ENCODE measurements around the gene RAD21L1.

Gene RAD21L1

DNA sequence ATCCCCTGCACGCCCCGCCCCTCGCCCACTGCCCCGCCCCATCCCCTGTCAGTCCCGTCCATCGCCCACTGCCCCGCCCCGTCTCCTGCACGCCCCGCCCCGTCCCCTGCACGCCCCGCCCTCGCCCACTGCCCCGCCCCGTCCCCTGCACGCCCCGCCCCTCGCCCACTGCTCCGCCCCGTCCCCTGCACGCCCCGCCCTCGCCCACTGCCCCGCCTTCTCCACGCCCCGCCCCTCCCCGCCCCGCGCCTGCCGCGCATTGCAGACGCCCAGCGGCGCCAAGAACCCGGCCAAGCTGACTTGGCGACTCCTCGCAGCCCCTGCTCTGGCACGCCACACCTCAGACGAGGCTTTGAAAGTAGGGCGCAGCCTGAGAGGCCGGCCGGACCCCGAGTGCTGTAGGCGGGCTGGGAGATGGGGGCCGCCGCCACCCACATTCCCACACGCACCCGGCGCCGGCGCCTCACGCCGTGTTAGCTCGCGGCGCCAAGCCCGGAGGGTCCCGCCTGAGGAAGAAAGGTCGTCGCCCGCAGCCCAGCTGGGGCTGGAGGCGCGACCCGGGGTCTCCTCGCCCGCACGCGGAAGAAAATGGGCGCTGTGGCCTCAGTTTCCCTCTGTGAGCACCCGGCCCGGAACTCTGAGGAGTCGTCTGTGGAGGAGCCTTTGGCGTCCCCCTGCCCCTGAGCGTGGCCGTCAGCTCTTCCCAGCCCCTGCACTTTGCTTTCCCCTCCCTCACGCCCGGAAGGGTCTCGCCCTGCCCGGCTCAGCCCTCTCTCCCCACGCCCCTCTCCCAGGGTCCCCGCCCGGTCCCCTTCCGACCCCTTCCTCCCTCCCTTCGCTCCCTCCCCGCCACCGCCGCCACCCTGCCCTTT, at the start of gene RAD21L1:
RAD21L1 (plus strand) TSS at position 262 of the 872 bp plus-strand sequence. CDS start 2,410 bp downstream, outside the sequence.
- no peaks in the 10 kb centered on the region for H3K9me3 ChIP-seq (ENCODE audit: control insufficient read depth, insufficient read depth, low read length)
- peak within 1 kb of the TSS; percentile 93 for H3K9ac ChIP-seq (ENCODE audit: low read depth, low read length)
- no peaks in the 10 kb centered on the region for H3K36me3 ChIP-seq (ENCODE audit: insufficient read depth, low read length)
- no peaks in the 10 kb centered on the region; the same call in 1 of the 2 replicates for H3K4me1 ChIP-seq (ENCODE audit: insufficient read depth, low read length)

DNA sequence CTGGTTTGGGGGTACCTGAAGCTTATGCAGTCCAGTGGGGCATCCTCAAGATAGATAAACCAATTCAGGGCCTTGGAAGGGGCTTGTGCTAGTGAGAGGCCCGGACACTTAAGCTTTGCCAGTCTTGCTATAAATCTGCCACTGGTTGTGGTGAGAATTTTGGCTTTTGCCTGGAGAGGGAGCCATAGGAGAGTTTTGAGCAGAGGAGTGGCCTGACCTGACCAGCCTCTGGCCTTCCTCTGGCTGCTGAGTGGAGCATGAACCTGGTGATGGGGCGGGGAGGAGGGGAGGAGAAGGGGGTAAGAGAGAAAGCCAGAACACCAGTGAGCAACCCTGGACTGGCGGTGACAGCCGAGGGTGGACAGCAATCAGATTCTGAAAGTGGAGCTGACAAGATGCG, 48.2 kb upstream of the RAD21L1 start:
- no peaks in the 10 kb centered on the region for H3K9me3 ChIP-seq (ENCODE audit: control insufficient read depth, insufficient read depth, low read length)
- H3K9ac ChIP-seq (ENCODE audit: low read depth, low read length) = no peak overlapping the region
- H3K36me3 ChIP-seq (ENCODE audit: insufficient read depth, low read length) = no peaks in the 10 kb centered on the region
- peaks cover 12% of the 10 kb centered on the region; the same call in 1 of the 2 replicates for H3K4me1 ChIP-seq (ENCODE audit: insufficient read depth, low read length)

DNA sequence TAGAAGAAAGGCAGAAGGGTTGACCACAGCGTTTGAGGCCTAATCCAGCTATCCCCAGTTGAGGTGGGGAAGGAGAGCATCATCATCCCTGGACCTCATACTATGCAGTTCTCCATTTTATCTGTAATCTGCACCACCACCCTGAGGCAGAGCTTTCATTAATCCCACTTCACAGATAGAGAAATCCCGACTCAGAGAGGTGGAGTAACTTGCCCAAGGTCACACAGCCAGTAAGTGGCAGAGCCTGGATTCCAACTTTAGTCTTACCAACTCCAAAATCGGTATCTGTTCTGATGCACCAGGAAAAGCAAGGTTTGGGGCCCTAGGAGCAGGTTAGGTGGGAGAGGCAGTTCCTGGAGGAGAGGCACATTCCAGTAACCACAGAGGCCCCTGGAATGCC, 47.7 kb upstream of the RAD21L1 start:
- H3K9ac ChIP-seq (ENCODE audit: low read depth, low read length) = no peak overlapping the region
- H3K36me3 ChIP-seq (ENCODE audit: insufficient read depth, low read length) = no peaks in the 10 kb centered on the region
- H3K4me1 ChIP-seq (ENCODE audit: insufficient read depth, low read length) = peaks cover 12% of the 10 kb centered on the region; the same call in 1 of the 2 replicates
- H3K9me3 ChIP-seq (ENCODE audit: control insufficient read depth, insufficient read depth, low read length) = no peaks in the 10 kb centered on the region

DNA sequence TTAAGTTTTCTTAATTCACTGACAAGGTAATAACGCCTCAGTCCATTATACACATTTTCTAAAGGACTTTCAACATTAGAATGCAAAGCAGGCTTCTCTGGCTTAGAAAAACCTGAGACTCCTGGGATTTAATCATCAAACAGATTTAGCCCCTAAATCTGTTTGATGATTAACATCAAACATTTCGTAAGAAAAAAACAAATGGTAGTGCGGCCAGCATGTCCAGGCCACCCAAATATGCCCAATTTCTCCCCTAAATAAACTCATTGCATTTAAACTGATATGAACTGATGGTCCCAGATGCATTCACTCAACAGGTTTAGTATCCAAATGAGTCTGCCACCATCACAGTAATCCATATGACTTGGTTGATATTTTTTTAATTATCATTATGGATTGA, 47.2 kb upstream of the RAD21L1 start:
- H3K4me1 ChIP-seq (ENCODE audit: insufficient read depth, low read length) = peaks cover 12% of the 10 kb centered on the region; the same call in 1 of the 2 replicates
- H3K36me3 ChIP-seq (ENCODE audit: insufficient read depth, low read length) = no peaks in the 10 kb centered on the region
- H3K9ac ChIP-seq (ENCODE audit: low read depth, low read length) = no peak overlapping the region
- H3K9me3 ChIP-seq (ENCODE audit: control insufficient read depth, insufficient read depth, low read length) = no peaks in the 10 kb centered on the region

GRCh38 chr20:1180949-1181348, 44.9 kb upstream of the RAD21L1 start:
- no peak overlapping the region for H3K9ac ChIP-seq (ENCODE audit: low read depth, low read length)
- H3K4me1 ChIP-seq (ENCODE audit: insufficient read depth, low read length) = peaks cover 14% of the 10 kb centered on the region; the same call in 1 of the 2 replicates
- H3K36me3 ChIP-seq (ENCODE audit: insufficient read depth, low read length) = no peaks in the 10 kb centered on the region
- no peaks in the 10 kb centered on the region for H3K9me3 ChIP-seq (ENCODE audit: control insufficient read depth, insufficient read depth, low read length)

GRCh38 chr20:1182106-1182505, 43.7 kb upstream of the RAD21L1 start:
- Histone ChIP-seq H3K9me3 (ENCODE audit: control insufficient read depth, insufficient read depth, low read length) (no peaks in the 10 kb centered on the region), H3K9ac (ENCODE audit: low read depth, low read length) (no peak overlapping the region), H3K36me3 (ENCODE audit: insufficient read depth, low read length) (no peaks in the 10 kb centered on the region), H3K4me1 (ENCODE audit: insufficient read depth, low read length) (peaks cover 21% of the 10 kb centered on the region; the same call in 1 of the 2 replicates)

GRCh38 chr20:1183153-1183552, 42.7 kb upstream of the RAD21L1 start:
- Histone ChIP-seq H3K36me3 (ENCODE audit: insufficient read depth, low read length) (no peaks in the 10 kb centered on the region), H3K4me1 (ENCODE audit: insufficient read depth, low read length) (peaks cover 29% of the 10 kb centered on the region), H3K9me3 (ENCODE audit: control insufficient read depth, insufficient read depth, low read length) (no peaks in the 10 kb centered on the region), H3K9ac (ENCODE audit: low read depth, low read length) (no peak overlapping the region)

DNA sequence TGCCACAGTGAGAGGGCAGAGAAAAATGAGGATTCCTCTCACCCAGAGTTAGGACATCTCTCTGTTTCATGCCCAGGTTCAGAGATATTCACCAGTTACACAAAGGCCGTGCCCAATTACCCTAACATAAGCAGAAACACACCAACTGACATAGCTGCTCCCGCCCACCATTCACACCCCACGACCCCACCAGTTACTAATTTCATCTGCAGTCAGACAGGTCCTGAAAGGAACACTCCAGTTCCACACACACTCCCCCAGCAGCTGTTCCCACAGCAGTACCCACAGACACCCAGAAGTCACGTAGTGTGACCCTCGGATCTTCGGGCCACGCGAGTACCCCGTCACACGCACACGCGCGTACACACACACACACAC, 41.6 kb upstream of the RAD21L1 start:
- Histone ChIP-seq H3K9me3 (ENCODE audit: control insufficient read depth, insufficient read depth, low read length) (no peaks in the 10 kb centered on the region), H3K9ac (ENCODE audit: low read depth, low read length) (peak overlapping the region; percentile 53; the same call in 1 of the 2 replicates), H3K4me1 (ENCODE audit: insufficient read depth, low read length) (peaks cover 30% of the 10 kb centered on the region), H3K36me3 (ENCODE audit: insufficient read depth, low read length) (no peaks in the 10 kb centered on the region)

GRCh38 chr20:1184638-1185315, 41.1 kb upstream of the RAD21L1 start, which contains the start of gene TMEM74B:
TMEM74B (minus strand) TSS chr20:1184981; CDS start chr20:1183801, 1,180 bp downstream.
- no peaks in the 10 kb centered on the region for H3K9me3 ChIP-seq (ENCODE audit: control insufficient read depth, insufficient read depth, low read length)
- H3K9ac ChIP-seq (ENCODE audit: low read depth, low read length) = peak within 1 kb of the TSS; percentile 53
- H3K36me3 ChIP-seq (ENCODE audit: insufficient read depth, low read length) = no peaks in the 10 kb centered on the region
- peaks cover 30% of the 10 kb centered on the region for H3K4me1 ChIP-seq (ENCODE audit: insufficient read depth, low read length)

DNA sequence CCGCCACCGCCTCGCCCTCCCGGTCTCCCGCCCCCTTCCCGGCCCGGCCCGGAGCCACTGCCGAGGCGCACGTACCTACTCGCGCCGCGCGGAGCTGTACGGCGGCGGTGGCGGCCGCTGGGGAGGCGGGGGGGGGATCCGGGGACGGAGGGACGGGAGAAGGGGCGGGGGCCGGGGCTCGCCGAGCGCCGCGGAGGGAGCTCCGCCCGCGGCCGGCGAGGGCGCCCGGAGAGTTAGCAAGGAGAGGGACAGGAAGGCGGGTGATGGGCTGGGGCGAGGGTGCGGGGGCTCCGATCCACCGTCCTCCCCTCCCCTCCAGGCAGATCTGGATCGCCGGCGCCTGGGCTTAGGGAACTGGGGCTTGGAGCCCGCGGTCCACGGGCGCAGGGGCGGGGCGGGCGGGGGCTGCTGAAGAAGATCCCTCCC, 40.5 kb upstream of the RAD21L1 start:
- peaks cover 30% of the 10 kb centered on the region for H3K4me1 ChIP-seq (ENCODE audit: insufficient read depth, low read length)
- H3K36me3 ChIP-seq (ENCODE audit: insufficient read depth, low read length) = no peaks in the 10 kb centered on the region
- no peaks in the 10 kb centered on the region for H3K9me3 ChIP-seq (ENCODE audit: control insufficient read depth, insufficient read depth, low read length)
- peak overlapping the region; percentile 53; the same call in 1 of the 2 replicates for H3K9ac ChIP-seq (ENCODE audit: low read depth, low read length)

- Histone ChIP-seq H3K9me3 (ENCODE audit: control insufficient read depth, insufficient read depth, low read length) (no peaks in the 10 kb centered on the region), H3K9ac (ENCODE audit: low read depth, low read length) (peak overlapping the region; percentile 22; the same call in 1 of the 2 replicates), H3K36me3 (ENCODE audit: insufficient read depth, low read length) (no peaks in the 10 kb centered on the region), H3K4me1 (ENCODE audit: insufficient read depth, low read length) (peaks cover 30% of the 10 kb centered on the region)
Observed at GRCh38 chr20:1185790-1186334, 40.0 kb upstream of the RAD21L1 start.

DNA sequence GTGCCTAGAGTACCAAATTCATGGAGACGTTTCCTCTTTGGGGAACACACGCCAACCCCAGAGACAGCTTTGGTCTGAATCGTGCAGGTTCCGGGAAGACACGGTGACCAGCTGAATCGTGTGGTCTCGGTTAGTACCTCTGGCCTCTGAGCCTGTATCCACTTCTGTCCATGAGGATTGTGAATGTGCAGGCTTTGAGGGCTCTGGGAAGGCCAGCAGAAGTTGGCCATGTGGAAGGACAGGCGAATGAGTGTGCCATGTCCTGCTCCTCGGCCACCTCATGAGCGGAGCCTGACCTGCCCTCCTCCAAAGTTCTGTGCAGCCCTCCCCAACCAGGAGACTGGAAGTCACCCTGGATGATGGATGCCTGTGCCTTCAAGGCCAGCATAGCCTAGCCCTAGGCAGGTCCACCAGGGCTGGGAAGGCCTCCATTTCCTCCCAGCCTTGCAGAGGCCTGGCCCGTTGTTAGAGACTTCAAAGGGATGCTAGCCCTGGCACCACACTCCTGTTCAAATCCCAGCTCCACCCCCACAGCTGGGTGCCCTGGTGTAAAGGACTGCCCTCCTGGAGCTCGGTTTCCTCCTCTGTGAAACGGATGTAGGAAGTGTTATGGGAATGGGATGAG, 39.4 kb upstream of the RAD21L1 start:
- H3K9me3 ChIP-seq (ENCODE audit: control insufficient read depth, insufficient read depth, low read length) = no peaks in the 10 kb centered on the region
- H3K9ac ChIP-seq (ENCODE audit: low read depth, low read length) = no peak overlapping the region
- H3K4me1 ChIP-seq (ENCODE audit: insufficient read depth, low read length) = peaks cover 30% of the 10 kb centered on the region
- no peaks in the 10 kb centered on the region for H3K36me3 ChIP-seq (ENCODE audit: insufficient read depth, low read length)

DNA sequence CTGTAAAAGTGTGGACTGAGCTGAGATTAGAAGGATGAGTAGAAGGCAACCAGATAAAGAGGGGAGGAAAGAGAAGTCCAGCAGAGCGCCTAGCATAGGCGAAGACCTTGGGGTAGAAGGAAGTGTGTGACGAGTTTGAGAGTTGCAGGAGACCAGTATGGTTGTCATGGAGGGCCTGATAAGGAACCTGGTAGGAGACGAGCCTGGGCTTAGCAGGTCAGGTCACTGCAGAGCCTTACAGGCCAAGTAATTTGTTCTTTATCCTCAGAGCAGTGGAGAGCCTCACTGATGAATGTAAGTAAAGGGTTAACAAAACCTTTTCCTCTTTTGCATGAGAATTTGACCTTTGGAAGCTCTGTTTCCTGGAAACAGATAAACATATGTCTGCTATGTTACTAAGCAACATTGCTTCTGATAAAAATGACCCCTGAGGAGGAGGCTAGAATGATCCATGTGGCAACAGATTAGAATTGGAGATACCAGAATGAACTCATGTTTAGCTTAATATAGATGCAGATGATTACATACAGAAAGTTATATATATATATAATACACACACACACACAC, 38.2 kb upstream of the RAD21L1 start:
- H3K4me1 ChIP-seq (ENCODE audit: insufficient read depth, low read length) = peaks cover 21% of the 10 kb centered on the region
- H3K36me3 ChIP-seq (ENCODE audit: insufficient read depth, low read length) = no peaks in the 10 kb centered on the region
- H3K9ac ChIP-seq (ENCODE audit: low read depth, low read length) = no peak overlapping the region

GRCh38 chr20:1188347-1188746, 37.5 kb upstream of the RAD21L1 start:
- Histone ChIP-seq H3K9ac (ENCODE audit: low read depth, low read length) (no peak overlapping the region), H3K4me1 (ENCODE audit: insufficient read depth, low read length) (peaks cover 21% of the 10 kb centered on the region), H3K9me3 (ENCODE audit: control insufficient read depth, insufficient read depth, low read length) (no peaks in the 10 kb centered on the region), H3K36me3 (ENCODE audit: insufficient read depth, low read length) (no peaks in the 10 kb centered on the region)

More for the DNA sequence above, 38.2 kb upstream of the RAD21L1 start:
- H3K9me3 ChIP-seq (ENCODE audit: control insufficient read depth, insufficient read depth, low read length) = no peaks in the 10 kb centered on the region
